GM12878 (cell line): ENCODE results near the gene MPHOSPH9. TPM values are rescaled to one million over a fixed set of nuclear protein-coding genes. Genes with fewer than 3 reads are reported as not detected.

Experiments used
- ATAC-seq: fragments of 200-7000 bp; cut with Tn5 transposase; 3 replicates; pipeline ENCODE4 v1.9.1; 2020; ENCODE audit warnings: mild to moderate bottlenecking, moderate library complexity
- BruUV-seq: library from RNA; stranded (reverse); fragments of 400-500 nt; replicated peaks from 2 replicates; lab custom pipeline; 2021; lab: Mats Ljungman, UMichigan
- CTCF ChIA-PET: fragments of 300-600 bp; sonication (Branson Sonifier 250); formaldehyde crosslinking; extraction: SDS; loops from one replicate; lab custom pipeline; 2021; ENCODE audit warnings: inconsistent platforms; lab: Yijun Ruan, JAX
- POLR2A ChIA-PET: fragments of 350-600 bp; formaldehyde crosslinking; extraction: SDS; loops from one replicate; lab custom pipeline; 2021; ENCODE audit warnings: inconsistent platforms; lab: Charles Lee
- RAD21 ChIA-PET: fragments of 300-600 bp; sonication (Branson Sonifier 250); formaldehyde crosslinking; loops from one replicate; lab custom pipeline; 2023; ENCODE audit warnings: antibody characterized with exemption; ENCODE audit not compliant: unreplicated experiment; lab: Charles Lee
- SMC1A ChIA-PET: fragments of 300-600 bp; sonication (Branson Sonifier 250); formaldehyde crosslinking; loops from one replicate; lab custom pipeline; 2023; ENCODE audit not compliant: unreplicated experiment, uncharacterized antibody; lab: Charles Lee
- DNase-seq: peaks from one replicate; pipeline ENCODE4 v3.0.0-alpha.2; 2011; ENCODE audit warnings: low read depth, low spot score
- FAIRE-seq: peaks from 3 replicates; lab custom pipeline; 2011; peaks lifted over from hg19 to GRCh38; lab: Jason Lieb, UNC
- H2AFZ ChIP-seq: 2 replicates; pipeline ENCODE4 v1.6.0; 2011; ENCODE audit warnings: low read depth, low read length, control low read depth; ENCODE audit not compliant: control insufficient read depth
- H3K27ac ChIP-seq: 2 replicates; pipeline ENCODE4 v1.5.1; 2011; ENCODE audit warnings: control low read depth; ENCODE audit not compliant: control insufficient read depth, insufficient read depth
- H3K27me3 ChIP-seq, 2 experiments: replicated peaks in 1 of 2; 2 replicates each; pipeline versions ENCODE4 v1.6.0 to v1.6.1; 2011; ENCODE audit warnings: low read length in 1 of 2; ENCODE audit not compliant: control insufficient read depth in 2 of 2, insufficient read depth in 2 of 2
- H3K36me3 ChIP-seq, 2 experiments: 2 replicates each; pipeline ENCODE4 v1.5.1; 2011; ENCODE audit warnings: low read length in 1 of 2; ENCODE audit not compliant: control insufficient read depth in 2 of 2, insufficient read depth in 2 of 2
- H3K4me1 ChIP-seq: 2 replicates; pipeline ENCODE4 v1.6.1; 2011; ENCODE audit warnings: mild to moderate bottlenecking, low read length, moderate library complexity, mixed read lengths; ENCODE audit not compliant: control insufficient read depth, insufficient read depth
- H3K4me2 ChIP-seq: 2 replicates; pipeline ENCODE4 v1.6.0; 2011; ENCODE audit warnings: control low read depth; ENCODE audit not compliant: control insufficient read depth, insufficient read depth
- H3K4me3 ChIP-seq: fragments of 200-600 bp; sonication (generic); 2 replicates; pipeline ENCODE4 v1.5.1; 2016
- H3K79me2 ChIP-seq: 2 replicates; pipeline ENCODE4 v1.6.0; 2011; ENCODE audit warnings: low read length; ENCODE audit not compliant: control insufficient read depth, insufficient read depth
- H3K9ac ChIP-seq: 2 replicates; pipeline ENCODE4 v1.8.0; 2011; ENCODE audit warnings: low read length, control low read depth, mixed read lengths; ENCODE audit not compliant: control insufficient read depth, insufficient read depth
- H3K9me3 ChIP-seq: replicated peaks from 3 replicates; pipeline ENCODE4 v1.5.1; 2011; ENCODE audit warnings: mild to moderate bottlenecking, low read length; ENCODE audit not compliant: control insufficient read depth, insufficient read depth
- H4K20me1 ChIP-seq: 2 replicates; pipeline ENCODE4 v1.6.0; 2011; ENCODE audit not compliant: control insufficient read depth, insufficient read depth
- ATF7 ChIP-seq: fragments of 450-650 bp; IDR thresholded peaks from 2 replicates; pipeline ENCODE4 v1.6.1; 2016; ENCODE audit warnings: low read depth, mild to moderate bottlenecking
- BACH1 ChIP-seq: fragments of 450-650 bp; IDR thresholded peaks from 2 replicates; pipeline ENCODE4 v1.6.1; 2017; ENCODE audit warnings: mild to moderate bottlenecking, borderline replicate concordance
- BCLAF1 ChIP-seq: fragments of 450-650 bp; IDR thresholded peaks from 2 replicates; pipeline ENCODE4 v1.6.1; 2017; ENCODE audit warnings: antibody characterized with exemption, mild to moderate bottlenecking, moderate library complexity
- BMI1 ChIP-seq: fragments of 450-650 bp; IDR thresholded peaks from 2 replicates; pipeline ENCODE4 v1.6.1; 2016; ENCODE audit warnings: mild to moderate bottlenecking, moderate library complexity, borderline replicate concordance
- CBX5 ChIP-seq: sonication (generic); IDR thresholded peaks from 2 replicates; pipeline ENCODE4 v1.6.1; 2016; ENCODE audit warnings: low read depth, moderate library complexity, mild to moderate bottlenecking, inconsistent platforms
- CHD2 ChIP-seq: IDR thresholded peaks from 2 replicates; pipeline ENCODE4 v1.6.1; 2011; ENCODE audit warnings: low read depth, low read length, improper control_type of control experiment, borderline replicate concordance
- HDAC2 ChIP-seq: fragments of 200-600 bp; sonication (generic); IDR thresholded peaks from 2 replicates; pipeline ENCODE4 v1.6.1; 2017
- IRF4 ChIP-seq: IDR thresholded peaks from 2 replicates; pipeline ENCODE4 v1.6.1; 2011; ENCODE audit warnings: low read depth, low read length
- JUND ChIP-seq: IDR thresholded peaks from 2 replicates; pipeline ENCODE4 v1.6.1; 2012; ENCODE audit warnings: low read depth, mild to moderate bottlenecking, low read length, improper control_type of control experiment, moderate library complexity
- MTA2 ChIP-seq: fragments of 450-650 bp; IDR thresholded peaks from 2 replicates; pipeline ENCODE4 v1.6.1; 2016; ENCODE audit warnings: low read depth, mild to moderate bottlenecking, moderate library complexity
- POLR2A ChIP-seq: IDR thresholded peaks from 2 replicates; pipeline ENCODE4 v1.6.1; 2011; ENCODE audit warnings: low read depth, mild to moderate bottlenecking, low read length
- RAD21 ChIP-seq: IDR thresholded peaks from 2 replicates; pipeline ENCODE4 v1.6.1; 2011; ENCODE audit warnings: mild to moderate bottlenecking, low read depth, low read length, moderate library complexity; ENCODE audit not compliant: insufficient read depth
- SP1 ChIP-seq: IDR thresholded peaks from one replicate; pipeline ENCODE4 v1.6.1; 2011; ENCODE audit warnings: low read depth, low read length
- STAT1 ChIP-seq: fragments of 450-650 bp; conservative IDR thresholded peaks from 2 replicates; pipeline ENCODE4 v1.6.1; 2014; ENCODE audit warnings: antibody characterized with exemption, mild to moderate bottlenecking
- ZBED1 ChIP-seq: IDR thresholded peaks from 2 replicates; pipeline ENCODE4 v1.6.1; 2016; ENCODE audit warnings: borderline replicate concordance
- ZNF24 ChIP-seq: fragments of 450-650 bp; IDR thresholded peaks from 2 replicates; pipeline ENCODE4 v1.6.1; 2017; ENCODE audit warnings: antibody characterized with exemption, mild to moderate bottlenecking
- ZNF687 ChIP-seq: fragments of 450-650 bp; IDR thresholded peaks from 2 replicates; pipeline ENCODE4 v1.6.1; 2017; ENCODE audit warnings: mild to moderate bottlenecking, moderate library complexity
- WGBS: methylation state at CpG from one replicate; pipeline ENCODE4 v1.1.6; 2016; ENCODE audit warnings: low lambda C conversion rate; ENCODE audit not compliant: insufficient replicate concordance, insufficient coverage; ENCODE audit errors: missing lambda C conversion rate; 5-methylcytosine and 5-hydroxymethylcytosine counted together
- in situ Hi-C: fragments of 300-500 bp; cut with MboI; formaldehyde crosslinking; loops from 9 replicates; pipeline ENCODE4 v1.14.3; 2018; ENCODE audit warnings: mixed read lengths
- intact Hi-C: fragments of 100-400 bp; cut with micrococcal nuclease; formaldehyde crosslinking; loops from one replicate; pipeline ENCODE4 v1.14.2; 2022; ENCODE audit not compliant: unreplicated experiment
- polyA plus RNA-seq, 11 experiments: library from polyadenylated mRNA; depleted of rRNA in 4 of 11; unstranded in 6 of 11; stranded (reverse) in 5 of 11; fragments of >200 nt; fragmentation: Nextera tagmentation in 4 of 11; fragmentation: Illumina TruSeq in 1 of 11; extraction: Ambion mirVana in 4 of 11; extraction: Trizol in 1 of 11; gene quantifications; 1 replicate in 1 of 11; 2 replicates in 10 of 11; pipeline versions ENCODE4 v1.2.1 to v1.2.3, GENCODE V29; 2011 to 2016; ENCODE audit warnings: inconsistent platforms in 2 of 11, missing spikeins in 2 of 11, low read depth in 1 of 11
- total RNA-seq, 4 experiments: library from RNA; depleted of rRNA in 3 of 4; stranded (reverse); fragments of >200 nt in 3 of 4; fragmentation: Illumina TruSeq in 1 of 4; extraction: Trizol in 1 of 4; gene quantifications; 2 replicates each; pipeline versions ENCODE4 v1.2.1 to v1.2.3, GENCODE V29; 2013 to 2021

Gene MPHOSPH9
- total and polyA plus RNA-seq, 10 of the 15 experiments (the other 5 are each of a cell fraction or from before 2014, with no cell fraction given), result 11.5 to 72.2 (median 45.7) TPM

DNA sequence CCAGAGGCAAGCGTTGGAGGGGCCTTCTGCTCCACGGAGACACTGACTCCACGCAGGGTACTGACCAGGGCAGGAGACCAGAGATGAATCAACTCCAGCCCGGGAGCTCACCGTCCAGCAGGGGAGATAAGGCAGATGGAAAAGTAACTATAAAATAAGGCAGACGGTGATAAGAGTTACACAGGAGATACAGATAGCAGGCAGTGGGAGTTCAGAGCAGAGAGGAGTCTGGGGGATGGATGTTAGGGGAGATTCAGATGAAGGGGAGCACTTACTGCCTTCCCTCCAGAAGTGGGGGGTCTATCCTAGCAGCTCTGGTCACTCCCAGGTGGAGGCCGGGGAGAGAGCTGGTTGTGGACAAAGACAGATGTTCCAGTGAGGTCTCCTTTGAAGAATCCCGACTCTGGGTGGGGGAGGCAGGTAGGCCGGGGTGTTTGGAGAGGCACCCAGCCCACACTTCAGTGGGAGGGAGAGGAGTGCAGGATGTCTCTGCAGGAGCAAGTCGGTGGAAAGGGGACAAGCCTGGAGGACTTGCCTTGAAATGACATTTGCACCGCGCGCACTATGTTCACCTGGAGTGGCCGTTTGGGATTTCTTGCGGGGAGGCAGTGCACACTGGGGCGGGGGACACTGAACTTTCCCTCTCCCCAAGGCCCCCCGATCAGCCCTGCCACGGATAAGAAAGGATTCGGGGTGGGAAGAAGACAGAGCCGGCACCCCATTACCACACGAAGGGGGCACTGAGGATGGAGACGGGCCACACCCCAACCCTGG lies 83.3 kb downstream of the MPHOSPH9 start:
- Histone ChIP-seq H3K9me3 (no peaks in the 10 kb centered on the region), H3K36me3 (no peaks in the 10 kb centered on the region; a peak in 1 of 4 replicates), H3K27me3 (peaks cover 0 to 4% of the 10 kb centered on the region in 2 experiments; a peak in 1 of 4 replicates), H4K20me1 (no peaks in the 10 kb centered on the region), H3K79me2 (no peaks in the 10 kb centered on the region), H3K9ac (no peak overlapping the region), H3K27ac (no peak overlapping the region), H3K4me1 (no peaks in the 10 kb centered on the region), H2AFZ (no peak overlapping the region), H3K4me2 (peak overlapping the region; percentile 77), H3K4me3 (no peak overlapping the region)
- intact Hi-C loops (no loop called here), in situ Hi-C loops (no loop called here)
- ATAC-seq (no peak), DNase-seq (no peak), FAIRE-seq (no peak)
- POLR2A ChIA-PET, result no interaction called here
- no TSS peak for BruUV-seq
- RAD21 ChIA-PET, result no interaction called here
- 75% methylated on average over 22 of the region's 22 CpGs for WGBS
- CTCF ChIA-PET, result interaction anchor here (0.9 kb wide), 1 partner anchor 105 kb away, joined by 3 read pairs; no protein-coding TSS in a partner anchor
- SMC1A ChIA-PET, result interaction anchor here (0.5 kb wide), 1 partner anchor 30 kb away, joined by 3 read pairs; no protein-coding TSS in a partner anchor
- TF ChIP-seq JUND (no peak), ZBED1 (no peak), BACH1 (no peak), POLR2A (no peak), CBX5 (no peak), BMI1 (no peak), STAT1 (no peak), MTA2 (no peak), CHD2 (no peak), ATF7 (no peak), HDAC2 (no peak), ZNF687 (no peak), ZNF24 (no peak), RAD21 (no peak), SP1 (no peak), IRF4 (no peak), BCLAF1 (no peak)
